Measurements from ENCODE around the gene CTNND2. TPM values are rescaled to one million over a fixed set of nuclear protein-coding genes. Genes with fewer than 3 reads are reported as not detected.
"Not testable (repeated sequence)": the region's sequence is repeated elsewhere in the genome, so short reads cannot be mapped to it uniquely, and the experiment has no call there.

CTNND2 gene
- total and polyA plus RNA-seq, 5 donors from 2014 or later = not detected

DNA sequence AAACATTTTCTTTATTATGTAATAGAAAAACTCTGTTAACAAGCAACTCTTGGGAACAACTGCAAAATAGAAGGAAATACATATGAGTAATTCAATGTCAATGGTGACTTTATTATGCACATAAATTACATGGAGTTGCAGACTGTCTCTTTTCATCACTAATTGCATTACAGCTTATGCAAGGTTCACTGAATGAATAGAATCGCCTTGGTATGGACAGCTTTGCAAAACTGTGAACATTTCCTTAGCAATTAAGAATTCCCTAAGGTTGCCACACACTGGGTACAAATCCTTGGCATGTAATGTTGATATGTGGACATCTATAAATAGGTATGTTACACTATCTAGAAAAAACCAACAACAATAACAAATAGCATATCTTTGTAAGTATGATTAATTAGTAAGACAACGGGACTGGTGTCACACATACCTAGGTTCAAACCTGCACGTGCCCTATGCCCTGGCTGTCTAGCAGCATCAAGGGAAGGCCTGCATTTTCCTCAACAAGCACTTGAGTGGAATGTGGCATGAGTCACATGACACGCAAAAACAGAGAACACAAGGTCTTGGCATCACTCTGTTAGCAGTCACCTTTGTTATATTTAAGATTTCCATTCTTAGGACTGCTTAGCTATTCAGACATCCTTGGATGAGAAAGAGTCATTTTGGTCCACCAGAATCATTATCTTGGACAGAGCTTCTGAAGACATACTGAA lies 263.9 kb downstream of the CTNND2 start:
- no peak overlapping the region for H3K4me3 ChIP-seq (ENCODE audit: low read depth, low read length)
- no peak overlapping the region for H3K27ac ChIP-seq (ENCODE audit: insufficient read depth, low read length, poor library complexity, severe bottlenecking)
- DNase-seq (no peak), ATAC-seq (ENCODE audit: low read depth in 2 of 2) (no peak)
- Mint-ChIP-seq H3K9me3 (peaks cover 0 to 3% (median 0%) of the 10 kb centered on the region in 7 donors), H3K27me3 (no peaks in the 10 kb centered on the region), H3K36me3 (no peaks in the 10 kb centered on the region), H3K27ac (no peak overlapping the region), H3K4me3 (no peak overlapping the region), H3K4me1 (no peaks in the 10 kb centered on the region)
- H3K36me3 ChIP-seq (ENCODE audit: control insufficient read depth, insufficient read depth, low read length) = no peaks in the 10 kb centered on the region
- H3K4me1 ChIP-seq (ENCODE audit: control insufficient read depth, insufficient read depth, low read length, poor library complexity, severe bottlenecking) = no peaks in the 10 kb centered on the region
- no peaks in the 10 kb centered on the region for H3K9me3 ChIP-seq (ENCODE audit: control insufficient read depth in 2 of 2, low read length in 2 of 2)
- H3K27me3 ChIP-seq (ENCODE audit: control insufficient read depth, insufficient read depth, low read length) = no peaks in the 10 kb centered on the region

DNA sequence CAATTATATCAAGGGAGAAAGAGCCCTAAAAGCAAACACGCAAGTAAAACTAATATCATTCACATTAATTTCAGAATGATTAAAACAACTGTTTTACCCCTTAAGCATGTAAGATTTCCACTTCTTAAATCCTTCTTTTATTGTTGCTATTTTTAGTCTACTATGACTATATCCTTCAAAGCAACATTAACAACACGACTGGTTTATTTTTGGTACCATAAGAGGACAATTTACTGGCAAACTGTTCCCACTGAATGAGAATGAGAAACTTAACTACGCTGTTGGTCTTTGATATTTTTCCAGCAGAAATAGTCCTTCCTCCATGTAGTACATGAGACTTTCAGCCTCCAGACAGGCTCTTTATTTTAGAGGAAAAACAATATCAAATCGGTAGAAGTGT lies 281.5 kb downstream of the CTNND2 start:
- ATAC-seq (ENCODE audit: low read depth in 2 of 2) (no peak), DNase-seq (no peak)
- Histone ChIP-seq H3K4me3 (ENCODE audit: low read depth, low read length) (no peak overlapping the region), H3K36me3 (ENCODE audit: control insufficient read depth, insufficient read depth, low read length) (no peaks in the 10 kb centered on the region), H3K9me3 (ENCODE audit: control insufficient read depth in 2 of 2, low read length in 2 of 2) (peaks cover 0 to 4% of the 10 kb centered on the region in 2 experiments), H3K27ac (ENCODE audit: insufficient read depth, low read length, poor library complexity, severe bottlenecking) (no peak overlapping the region), H3K4me1 (ENCODE audit: control insufficient read depth, insufficient read depth, low read length, poor library complexity, severe bottlenecking) (no peaks in the 10 kb centered on the region), H3K27me3 (ENCODE audit: control insufficient read depth, insufficient read depth, low read length) (no peaks in the 10 kb centered on the region)
- H3K9me3 Mint-ChIP-seq = peaks cover 0 to 5% (median 2%) of the 10 kb centered on the region in 7 donors
- no peaks in the 10 kb centered on the region for H3K36me3 Mint-ChIP-seq
- no peaks in the 10 kb centered on the region for H3K4me1 Mint-ChIP-seq
- H3K27ac Mint-ChIP-seq = peak overlapping the region in 1 of 3 donors; percentile 52
- no peaks in the 10 kb centered on the region for H3K27me3 Mint-ChIP-seq
- H3K4me3 Mint-ChIP-seq = no peak overlapping the region

DNA sequence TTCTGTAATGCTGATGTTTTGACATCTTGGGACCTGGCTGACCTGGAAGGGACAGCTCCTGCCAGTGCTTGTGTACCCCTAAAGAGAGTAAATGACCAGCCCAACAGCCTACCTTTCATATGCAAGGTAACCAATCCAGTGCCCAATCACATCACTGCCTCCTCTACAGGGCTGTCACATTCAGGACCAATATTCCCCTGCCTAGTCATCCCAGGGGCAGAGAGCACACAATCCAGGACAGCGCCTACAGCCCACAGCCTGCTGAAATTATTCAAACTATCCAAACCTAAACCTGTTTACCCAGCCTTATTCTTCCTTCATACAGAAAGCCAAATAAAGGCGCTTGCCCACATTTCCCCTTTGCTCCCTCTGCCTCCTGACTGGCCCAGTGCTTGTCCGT lies 284.1 kb downstream of the CTNND2 start:
- ATAC-seq (ENCODE audit: low read depth in 2 of 2) (no peak), DNase-seq (no peak)
- H3K36me3 Mint-ChIP-seq = no peaks in the 10 kb centered on the region
- peaks cover 0 to 9% (median 2%) of the 10 kb centered on the region in 7 donors for H3K9me3 Mint-ChIP-seq
- H3K4me3 Mint-ChIP-seq = no peak overlapping the region
- Histone ChIP-seq H3K9me3 (ENCODE audit: control insufficient read depth in 2 of 2, low read length in 2 of 2) (peaks cover 0 to 4% of the 10 kb centered on the region in 2 experiments), H3K4me1 (ENCODE audit: control insufficient read depth, insufficient read depth, low read length, poor library complexity, severe bottlenecking) (no peaks in the 10 kb centered on the region), H3K27me3 (ENCODE audit: control insufficient read depth, insufficient read depth, low read length) (no peaks in the 10 kb centered on the region), H3K4me3 (ENCODE audit: low read depth, low read length) (no peak overlapping the region), H3K27ac (ENCODE audit: insufficient read depth, low read length, poor library complexity, severe bottlenecking) (no peak overlapping the region), H3K36me3 (ENCODE audit: control insufficient read depth, insufficient read depth, low read length) (no peaks in the 10 kb centered on the region)
- H3K27ac Mint-ChIP-seq = no peak overlapping the region
- H3K27me3 Mint-ChIP-seq = no peaks in the 10 kb centered on the region
- no peaks in the 10 kb centered on the region for H3K4me1 Mint-ChIP-seq

DNA sequence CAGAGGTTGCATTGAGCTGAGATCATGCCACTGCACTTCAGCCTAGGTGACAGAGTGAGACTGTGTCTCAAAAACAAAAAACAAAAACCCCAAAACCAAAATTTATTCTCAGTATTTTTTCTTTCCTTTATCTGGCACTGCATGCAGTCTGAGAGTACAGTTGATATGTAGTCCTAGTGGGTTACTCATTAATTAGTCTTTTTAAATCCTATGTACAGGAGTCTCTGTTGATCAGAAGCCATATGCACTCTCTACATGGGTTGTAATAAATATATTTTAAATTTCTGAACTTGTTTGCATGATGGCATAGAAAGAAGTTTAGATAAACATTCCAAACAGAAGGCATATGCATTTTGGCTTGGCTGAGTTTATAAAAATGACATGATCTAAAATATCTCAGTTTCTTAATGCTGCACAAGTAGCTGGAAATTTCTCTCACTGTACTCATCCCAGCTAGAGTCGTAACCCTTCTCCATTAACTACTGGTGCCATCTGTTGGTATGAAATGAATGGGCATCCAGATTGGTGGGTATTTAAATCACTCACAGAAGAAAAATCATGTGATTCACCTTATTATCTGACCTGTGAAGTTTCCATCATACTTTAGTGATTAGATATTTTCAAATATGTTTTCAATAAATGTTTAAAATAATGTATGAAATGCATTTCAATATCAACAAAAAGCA lies 284.8 kb downstream of the CTNND2 start:
- H3K27ac ChIP-seq (ENCODE audit: insufficient read depth, low read length, poor library complexity, severe bottlenecking) = no peak overlapping the region
- H3K27ac Mint-ChIP-seq = no peak overlapping the region
- H3K4me1 Mint-ChIP-seq = no peaks in the 10 kb centered on the region
- no peaks in the 10 kb centered on the region for H3K27me3 ChIP-seq (ENCODE audit: control insufficient read depth, insufficient read depth, low read length)
- H3K27me3 Mint-ChIP-seq = no peaks in the 10 kb centered on the region
- no peak overlapping the region for H3K4me3 Mint-ChIP-seq
- H3K4me1 ChIP-seq (ENCODE audit: control insufficient read depth, insufficient read depth, low read length, poor library complexity, severe bottlenecking) = no peaks in the 10 kb centered on the region
- H3K9me3 ChIP-seq (ENCODE audit: control insufficient read depth in 2 of 2, low read length in 2 of 2) = peaks cover 0 to 4% of the 10 kb centered on the region in 2 experiments
- ATAC-seq (ENCODE audit: low read depth in 2 of 2) (no peak), DNase-seq (no peak)
- H3K36me3 Mint-ChIP-seq = no peaks in the 10 kb centered on the region
- peaks cover 0 to 9% (median 0%) of the 10 kb centered on the region in 7 donors for H3K9me3 Mint-ChIP-seq
- no peak overlapping the region for H3K4me3 ChIP-seq (ENCODE audit: low read depth, low read length)
- H3K36me3 ChIP-seq (ENCODE audit: control insufficient read depth, insufficient read depth, low read length) = no peaks in the 10 kb centered on the region

DNA sequence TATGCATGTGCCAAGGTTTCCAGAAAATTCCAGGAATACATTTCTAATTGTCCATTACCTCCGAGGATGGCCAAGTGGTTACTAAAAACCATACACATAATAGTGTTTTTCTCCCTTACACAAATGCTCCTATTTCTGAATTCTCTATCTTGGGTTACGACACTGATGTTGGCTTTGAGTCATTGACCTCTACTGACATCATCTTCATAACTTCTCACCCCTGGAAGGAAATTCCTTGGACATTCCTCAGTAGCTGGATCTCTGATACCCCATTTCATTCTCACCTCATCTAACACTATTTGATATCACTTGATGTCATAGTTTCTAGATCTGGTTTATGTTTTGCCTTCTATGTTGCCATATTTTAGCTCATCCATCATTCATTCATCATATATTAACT lies 287.2 kb downstream of the CTNND2 start:
- no peak overlapping the region for H3K4me3 Mint-ChIP-seq
- Histone ChIP-seq H3K27ac (ENCODE audit: insufficient read depth, low read length, poor library complexity, severe bottlenecking) (no peak overlapping the region), H3K4me3 (ENCODE audit: low read depth, low read length) (no peak overlapping the region), H3K9me3 (ENCODE audit: control insufficient read depth in 2 of 2, low read length in 2 of 2) (no peaks in the 10 kb centered on the region), H3K36me3 (ENCODE audit: control insufficient read depth, insufficient read depth, low read length) (no peaks in the 10 kb centered on the region), H3K4me1 (ENCODE audit: control insufficient read depth, insufficient read depth, low read length, poor library complexity, severe bottlenecking) (no peaks in the 10 kb centered on the region), H3K27me3 (ENCODE audit: control insufficient read depth, insufficient read depth, low read length) (no peaks in the 10 kb centered on the region)
- H3K9me3 Mint-ChIP-seq = peaks cover 0 to 4% (median 0%) of the 10 kb centered on the region in 7 donors
- H3K36me3 Mint-ChIP-seq = no peaks in the 10 kb centered on the region
- H3K4me1 Mint-ChIP-seq = no peaks in the 10 kb centered on the region
- H3K27ac Mint-ChIP-seq = no peak overlapping the region
- no peak for ATAC-seq (ENCODE audit: low read depth in 2 of 2)
- H3K27me3 Mint-ChIP-seq = no peaks in the 10 kb centered on the region
- DNase-seq = no peak

DNA sequence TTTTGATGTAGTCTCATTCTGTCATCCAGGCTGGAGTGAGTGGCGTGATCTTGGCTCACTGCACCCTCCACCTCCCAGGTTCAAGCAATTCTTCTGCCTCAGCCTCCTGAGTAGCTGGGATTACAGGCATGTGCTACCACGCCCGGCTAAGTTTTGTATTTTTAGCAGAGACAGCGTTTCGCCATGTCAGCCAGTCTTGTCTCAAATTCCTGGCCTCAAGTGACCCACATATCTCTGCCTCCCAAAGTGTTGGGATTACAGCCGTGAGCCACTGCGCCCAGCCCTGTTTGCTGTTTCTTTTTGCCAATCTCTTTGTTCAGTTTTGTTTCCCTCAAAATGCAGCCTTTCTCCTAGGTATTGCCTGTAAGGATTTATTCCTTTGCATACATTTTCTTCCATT lies 287.6 kb downstream of the CTNND2 start:
- not testable (repeated sequence) for H3K27ac ChIP-seq (ENCODE audit: insufficient read depth, low read length, poor library complexity, severe bottlenecking); H3K36me3 ChIP-seq (ENCODE audit: control insufficient read depth, insufficient read depth, low read length); H3K4me3 ChIP-seq (ENCODE audit: low read depth, low read length); H3K4me3 Mint-ChIP-seq; DNase-seq; H3K27me3 Mint-ChIP-seq; H3K27ac Mint-ChIP-seq; H3K4me1 ChIP-seq (ENCODE audit: control insufficient read depth, insufficient read depth, low read length, poor library complexity, severe bottlenecking); H3K36me3 Mint-ChIP-seq; H3K9me3 ChIP-seq (ENCODE audit: control insufficient read depth in 2 of 2, low read length in 2 of 2); H3K9me3 Mint-ChIP-seq; H3K4me1 Mint-ChIP-seq; ATAC-seq (ENCODE audit: low read depth in 2 of 2); H3K27me3 ChIP-seq (ENCODE audit: control insufficient read depth, insufficient read depth, low read length)

DNA sequence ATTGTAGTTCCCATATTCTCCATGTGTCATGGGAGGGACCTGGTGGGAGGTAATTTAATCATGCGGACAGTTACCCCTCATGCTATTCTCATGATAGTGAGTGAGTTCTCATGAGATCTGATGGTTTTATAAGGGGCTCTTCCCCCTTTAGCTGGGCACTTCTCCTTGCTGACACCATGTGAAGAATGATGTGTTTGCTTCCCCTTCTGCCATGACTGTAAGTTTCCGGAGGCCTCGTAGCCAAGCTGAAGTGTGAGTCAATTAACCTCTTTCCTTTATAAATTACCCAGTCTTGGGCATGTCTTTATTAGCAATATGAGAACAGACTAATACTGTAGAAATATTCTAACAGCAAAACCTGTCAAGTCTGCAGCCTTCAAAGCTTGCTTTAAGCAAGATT lies 293.2 kb downstream of the CTNND2 start:
- ATAC-seq (ENCODE audit: low read depth in 2 of 2) (no peak), DNase-seq (no peak)
- Histone ChIP-seq H3K4me1 (ENCODE audit: control insufficient read depth, insufficient read depth, low read length, poor library complexity, severe bottlenecking) (no peaks in the 10 kb centered on the region), H3K27me3 (ENCODE audit: control insufficient read depth, insufficient read depth, low read length) (no peaks in the 10 kb centered on the region), H3K36me3 (ENCODE audit: control insufficient read depth, insufficient read depth, low read length) (no peaks in the 10 kb centered on the region), H3K4me3 (ENCODE audit: low read depth, low read length) (no peak overlapping the region), H3K27ac (ENCODE audit: insufficient read depth, low read length, poor library complexity, severe bottlenecking) (no peak overlapping the region), H3K9me3 (ENCODE audit: control insufficient read depth in 2 of 2, low read length in 2 of 2) (no peaks in the 10 kb centered on the region)
- Mint-ChIP-seq H3K4me1 (no peaks in the 10 kb centered on the region), H3K9me3 (peaks cover 0 to 4% (median 0%) of the 10 kb centered on the region in 7 donors), H3K27ac (no peak overlapping the region), H3K27me3 (no peaks in the 10 kb centered on the region), H3K4me3 (no peak overlapping the region), H3K36me3 (no peaks in the 10 kb centered on the region)
